HepG2 (cell line): Measurements from ENCODE around the gene LSS. TPM values are rescaled to one million over a fixed set of nuclear protein-coding genes. Genes with fewer than 3 reads are reported as not detected.
A peak's percentile ranks its signal among the peaks of the same experiment; 100 is the strongest.
"Not testable (repeated sequence)": the region's sequence is repeated elsewhere in the genome, so short reads cannot be mapped to it uniquely, and the experiment has no call there.

Experiments
- ATAC-seq: fragments of 200-7000 bp; cut with Tn5 transposase; 3 replicates; pipeline ENCODE4 v1.9.1; 2020; ENCODE audit warnings: mild to moderate bottlenecking, moderate library complexity
- BruUV-seq: library from RNA; stranded (reverse); fragments of 400-500 nt; replicated peaks from 2 replicates; lab custom pipeline; 2021; lab: Mats Ljungman, UMichigan
- CTCF ChIA-PET: fragments of 300-600 bp; formaldehyde crosslinking; extraction: SDS; loops from one replicate; lab custom pipeline; 2021; ENCODE audit warnings: low total read pairs, inconsistent platforms, low intra/inter-chr PET ratio; lab: Yijun Ruan, JAX
- POLR2A ChIA-PET: fragments of 350-600 bp; sonication (Branson Sonifier 250); formaldehyde crosslinking; loops from one replicate; lab custom pipeline; 2020; ENCODE audit warnings: antibody characterized with exemption, inconsistent platforms; lab: Yijun Ruan, JAX
- DNase-seq: peaks from one replicate; pipeline ENCODE4 v3.0.0-alpha.2; 2015; ENCODE audit warnings: low spot score
- FAIRE-seq: peaks from 3 replicates; lab custom pipeline; 2011; peaks lifted over from hg19 to GRCh38; lab: Jason Lieb, UNC
- H2AFZ ChIP-seq: one replicate; pipeline ENCODE4 v1.6.1; 2011; ENCODE audit warnings: low read length, inconsistent platforms
- H3K27ac ChIP-seq: fragments of 300-600 bp; 3 replicates; pipeline ENCODE4 v1.8.0; 2011; ENCODE audit warnings: mixed run types, mild to moderate bottlenecking, mixed read lengths, low read length, inconsistent platforms; ENCODE audit not compliant: insufficient read depth; ENCODE audit errors: extremely low read length
- H3K27me3 ChIP-seq, 2 experiments: fragments of 200-600 bp in 1 of 2; 2 replicates in 1 of 2; 3 replicates in 1 of 2; pipeline versions ENCODE4 v1.6.0 to v1.8.0; 2011; ENCODE audit warnings: low read length in 2 of 2, mild to moderate bottlenecking in 2 of 2, moderate library complexity in 2 of 2, inconsistent platforms in 1 of 2; ENCODE audit not compliant: insufficient read depth in 2 of 2, control insufficient read depth in 1 of 2
- H3K36me3 ChIP-seq, 2 experiments: fragments of 200-600 bp in 1 of 2; replicated peaks in 1 of 2; 2 replicates in 1 of 2; 3 replicates in 1 of 2; pipeline versions ENCODE4 v1.5.1 to v1.8.0; 2011; ENCODE audit warnings: low read length in 2 of 2, inconsistent platforms in 1 of 2; ENCODE audit not compliant: insufficient read depth in 2 of 2, control insufficient read depth in 1 of 2
- H3K4me1 ChIP-seq: 2 replicates; pipeline ENCODE4 v1.5.1; 2012; ENCODE audit warnings: low read length, inconsistent platforms; ENCODE audit not compliant: insufficient read depth
- H3K4me2 ChIP-seq: 2 replicates; pipeline ENCODE4 v1.6.0; 2011; ENCODE audit warnings: low read depth, low read length, inconsistent platforms
- H3K4me3 ChIP-seq, 3 experiments: fragments of 200-600 bp in 1 of 3; sonication (generic), shearing (Covaris generic) in 1 of 3; replicated peaks in 1 of 3; 2 replicates each; pipeline ENCODE4 v1.5.1; 2011 to 2016; ENCODE audit warnings: low read length in 3 of 3, inconsistent platforms in 2 of 3, low read depth in 2 of 3, mild to moderate bottlenecking in 2 of 3, control low read depth in 1 of 3, mixed read lengths in 1 of 3; ENCODE audit not compliant: insufficient read depth in 1 of 3
- H3K79me2 ChIP-seq: one replicate; pipeline ENCODE4 v1.6.1; 2011; ENCODE audit warnings: low read length, inconsistent platforms; ENCODE audit not compliant: insufficient read depth
- H3K9ac ChIP-seq: 2 replicates; pipeline ENCODE4 v1.6.0; 2011; ENCODE audit warnings: mild to moderate bottlenecking, low read depth, low read length, inconsistent platforms; ENCODE audit not compliant: insufficient read depth
- H3K9me3 ChIP-seq: 2 replicates; pipeline ENCODE4 v1.5.1; 2012; ENCODE audit warnings: mild to moderate bottlenecking, low read length
- H4K20me1 ChIP-seq: 2 replicates; pipeline ENCODE4 v1.6.0; 2011; ENCODE audit warnings: inconsistent platforms, mild to moderate bottlenecking, low read length, moderate library complexity; ENCODE audit not compliant: insufficient read depth
- POLR2G ChIP-seq: fragments of 200-400 bp; formaldehyde crosslinking; IDR thresholded peaks from 2 replicates; pipeline ENCODE4 v1.6.1; 2018; ENCODE audit warnings: mild to moderate bottlenecking, low read depth, low read length, moderate library complexity
- ZNF782 ChIP-seq: sonication (generic); formaldehyde crosslinking; IDR thresholded peaks from 2 replicates; pipeline ENCODE4 v1.4.0; 2020; ENCODE audit warnings: missing genetic modification reagents, mild to moderate bottlenecking, borderline replicate concordance
- WGBS: methylation state at CpG from one replicate; pipeline ENCODE4 v1.1.6; 2017; ENCODE audit warnings: low lambda C conversion rate; 5-methylcytosine and 5-hydroxymethylcytosine counted together
- in situ Hi-C: cut with HindIII; loops from 2 replicates; pipeline ENCODE4 v1.10.0; 2017; ENCODE audit warnings: low pct_unique_long_range_greater_than_20kb; ENCODE audit not compliant: extremely low pct_ligation_motif_present
- intact Hi-C: fragments of 100-400 bp; cut with micrococcal nuclease; formaldehyde crosslinking; loops from one replicate; pipeline ENCODE4 v1.10.0; 2022; ENCODE audit not compliant: unreplicated experiment
- polyA plus RNA-seq, 8 experiments: library from polyadenylated mRNA; depleted of rRNA in 3 of 8; stranded (reverse) in 7 of 8; unstranded in 1 of 8; fragments of >200 nt; fragmentation: Illumina TruSeq in 4 of 8; extraction: Trizol in 4 of 8; gene quantifications; 2 replicates each; pipeline versions ENCODE4 v1.2.1 to v1.2.3, GENCODE V29; 2011 to 2016; ENCODE audit warnings: low read depth in 4 of 8, missing spikeins in 1 of 8, mixed read lengths in 1 of 8; ENCODE audit not compliant: insufficient read depth in 1 of 8
- total RNA-seq, 5 experiments: library from RNA; depleted of rRNA; stranded (reverse); fragments of >200 nt; fragmentation: Illumina TruSeq; extraction: Trizol; gene quantifications; 2 replicates each; pipeline ENCODE4 v1.2.3, GENCODE V29; 2016; ENCODE audit warnings: low read depth in 1 of 5

The LSS gene
- total and polyA plus RNA-seq, 2 of the 13 experiments (the other 11 are each of a cell fraction or from before 2014, with no cell fraction given) = 72.6 to 113 TPM

DNA sequence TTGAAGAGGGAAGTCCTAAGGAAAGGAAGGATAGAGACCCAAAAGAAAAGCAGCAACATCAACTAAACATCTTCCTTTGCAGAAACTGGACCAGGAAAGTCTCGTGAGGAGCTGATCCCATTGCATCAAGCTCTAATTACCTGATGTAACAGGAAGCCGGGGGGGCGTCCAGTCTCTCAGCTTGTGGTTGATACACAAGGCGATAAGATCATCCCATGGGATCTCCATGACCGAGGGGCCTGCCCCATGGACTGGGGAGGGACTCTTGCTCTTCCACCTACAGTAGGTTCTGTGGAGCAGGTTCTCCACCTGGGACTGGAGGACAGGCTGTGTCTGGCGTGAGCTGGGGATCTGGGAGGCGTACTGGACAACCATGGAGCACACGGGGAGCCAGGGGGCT lies 14.8 kb upstream of the LSS start:
- no TSS peak for BruUV-seq
- no peak overlapping the region for H3K27ac ChIP-seq
- H3K9me3 ChIP-seq = no peaks in the 10 kb centered on the region
- no peaks in the 10 kb centered on the region; the same call in 1 of the 2 replicates for H4K20me1 ChIP-seq
- peaks cover 47 to 89% of the 10 kb centered on the region in 2 experiments for H3K36me3 ChIP-seq
- H2AFZ ChIP-seq = no peak overlapping the region
- H3K4me3 ChIP-seq = no peak overlapping the region
- no peak overlapping the region for H3K4me2 ChIP-seq
- in situ Hi-C loops = no loop called here
- ChIA-PET CTCF (no interaction called here), POLR2A (no interaction called here)
- DNase-seq (no peak), ATAC-seq (no peak), FAIRE-seq (no peak)
- intact Hi-C loops = no loop called here
- TF ChIP-seq POLR2G (peak; percentile 42; the same call in 1 of the 2 replicates), ZNF782 (no peak)
- no peak overlapping the region for H3K9ac ChIP-seq
- no peaks in the 10 kb centered on the region for H3K79me2 ChIP-seq
- H3K27me3 ChIP-seq = no peaks in the 10 kb centered on the region
- WGBS = 98% methylated on average over 6 of the region's 8 CpGs
- H3K4me1 ChIP-seq = no peaks in the 10 kb centered on the region

DNA sequence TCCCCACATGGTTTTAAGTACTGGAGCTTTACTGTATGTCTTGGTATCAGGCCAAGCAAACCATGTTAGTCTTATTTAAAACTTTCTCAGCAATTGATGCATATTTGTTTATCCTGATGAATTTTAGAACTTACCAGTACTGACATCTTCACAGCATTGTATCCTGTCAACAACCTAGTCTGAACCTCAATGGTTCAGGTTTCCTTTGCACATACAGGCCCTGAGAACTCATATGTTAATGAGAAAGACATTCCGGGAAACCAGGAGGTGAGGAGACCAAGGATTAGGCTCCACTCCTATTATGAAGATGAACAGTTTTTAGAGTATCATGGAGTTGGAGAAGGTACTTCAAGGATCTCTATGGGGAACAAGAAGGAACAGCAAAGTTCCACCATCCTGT lies 13.0 kb upstream of the LSS start:
- H3K79me2 ChIP-seq, ATAC-seq, H3K4me2 ChIP-seq, H2AFZ ChIP-seq, intact Hi-C loops, H3K27me3 ChIP-seq, H3K27ac ChIP-seq, DNase-seq, H3K4me1 ChIP-seq, in situ Hi-C loops, H3K9ac ChIP-seq, H3K4me3 ChIP-seq, H4K20me1 ChIP-seq, CTCF ChIA-PET, FAIRE-seq, H3K9me3 ChIP-seq: not testable (repeated sequence)
- POLR2A ChIA-PET = interaction anchor here (1.2 kb wide), 1 partner anchor 12 kb away, joined by 3 read pairs; no protein-coding TSS in a partner anchor
- TSS peak; percentile 42 for BruUV-seq
- H3K36me3 ChIP-seq = peaks cover 39 to 81% of the 10 kb centered on the region in 2 experiments
- WGBS = 100% methylated on average over 1 of the region's 1 CpG
